ENCODE measurements around the gene MYRIP.

Gene MYRIP

DNA sequence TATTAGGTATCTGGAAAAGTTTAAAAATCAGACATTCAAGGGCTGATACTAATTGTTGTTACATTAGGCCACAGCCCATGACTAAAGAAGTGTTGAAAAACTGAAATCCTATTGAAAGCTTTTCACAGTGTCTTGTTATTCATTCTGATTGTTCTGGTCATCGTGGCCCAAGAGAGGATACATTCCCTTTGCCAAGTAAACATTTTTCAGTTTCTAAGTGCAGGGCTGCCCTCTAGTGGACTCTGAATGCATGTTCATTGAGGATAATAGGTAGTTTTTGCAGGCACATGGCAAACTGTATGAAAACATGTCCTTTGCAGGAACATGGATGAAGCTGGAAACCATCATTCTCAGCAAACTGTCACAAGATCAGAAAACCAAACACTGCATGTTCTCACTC is 181.1 kb downstream of the MYRIP start:
- TF ChIP-seq, protein P1, sequence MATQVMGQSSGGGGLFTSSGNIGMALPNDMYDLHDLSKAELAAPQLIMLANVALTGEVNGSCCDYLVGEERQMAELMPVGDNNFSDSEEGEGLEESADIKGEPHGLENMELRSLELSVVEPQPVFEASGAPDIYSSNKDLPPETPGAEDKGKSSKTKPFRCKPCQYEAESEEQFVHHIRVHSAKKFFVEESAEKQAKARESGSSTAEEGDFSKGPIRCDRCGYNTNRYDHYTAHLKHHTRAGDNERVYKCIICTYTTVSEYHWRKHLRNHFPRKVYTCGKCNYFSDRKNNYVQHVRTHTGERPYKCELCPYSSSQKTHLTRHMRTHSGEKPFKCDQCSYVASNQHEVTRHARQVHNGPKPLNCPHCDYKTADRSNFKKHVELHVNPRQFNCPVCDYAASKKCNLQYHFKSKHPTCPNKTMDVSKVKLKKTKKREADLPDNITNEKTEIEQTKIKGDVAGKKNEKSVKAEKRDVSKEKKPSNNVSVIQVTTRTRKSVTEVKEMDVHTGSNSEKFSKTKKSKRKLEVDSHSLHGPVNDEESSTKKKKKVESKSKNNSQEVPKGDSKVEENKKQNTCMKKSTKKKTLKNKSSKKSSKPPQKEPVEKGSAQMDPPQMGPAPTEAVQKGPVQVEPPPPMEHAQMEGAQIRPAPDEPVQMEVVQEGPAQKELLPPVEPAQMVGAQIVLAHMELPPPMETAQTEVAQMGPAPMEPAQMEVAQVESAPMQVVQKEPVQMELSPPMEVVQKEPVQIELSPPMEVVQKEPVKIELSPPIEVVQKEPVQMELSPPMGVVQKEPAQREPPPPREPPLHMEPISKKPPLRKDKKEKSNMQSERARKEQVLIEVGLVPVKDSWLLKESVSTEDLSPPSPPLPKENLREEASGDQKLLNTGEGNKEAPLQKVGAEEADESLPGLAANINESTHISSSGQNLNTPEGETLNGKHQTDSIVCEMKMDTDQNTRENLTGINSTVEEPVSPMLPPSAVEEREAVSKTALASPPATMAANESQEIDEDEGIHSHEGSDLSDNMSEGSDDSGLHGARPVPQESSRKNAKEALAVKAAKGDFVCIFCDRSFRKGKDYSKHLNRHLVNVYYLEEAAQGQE (IDR thresholded peaks at IDR 0.05; ENCODE audit: insufficient read depth in 1 of 2, low read depth in 2 of 2, low read length in 2 of 2) = no peak
- TF ChIP-seq FOXP2 (optimal IDR thresholded peaks at IDR 0.05; ENCODE audit: borderline replicate concordance, extremely low read depth, extremely low read length, insufficient read depth) (no peak), POLR2AphosphoS5 (IDR thresholded peaks at IDR 0.05; ENCODE audit: low read depth, low read length) (no peak)

DNA sequence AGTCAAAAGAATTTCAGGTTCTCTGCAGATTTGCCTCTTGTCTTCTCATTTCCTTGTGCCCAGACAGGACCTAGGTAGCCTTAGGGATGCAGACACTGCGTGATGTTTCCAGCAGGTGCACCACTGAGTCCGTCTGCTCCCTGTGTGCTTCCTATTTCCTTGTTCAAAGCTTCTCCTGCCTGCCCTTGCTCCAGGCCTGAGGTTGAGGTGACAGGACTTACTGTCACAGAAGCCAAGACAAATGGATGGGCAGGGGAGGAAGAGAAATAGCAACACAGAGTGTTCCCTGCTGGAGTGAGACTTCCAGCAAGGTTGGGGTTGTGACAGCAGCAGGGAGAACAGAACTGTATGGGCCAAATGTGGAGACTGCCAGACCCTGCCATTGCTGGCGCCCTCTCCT is 199.4 kb downstream of the MYRIP start:
- TF ChIP-seq SIN3A (IDR thresholded peaks at IDR 0.05; ENCODE audit: borderline replicate concordance, insufficient read depth, low read length) (no peak), POLR2AphosphoS5 (IDR thresholded peaks at IDR 0.05; ENCODE audit: low read depth, low read length) (no peak), FOXP2 (optimal IDR thresholded peaks at IDR 0.05; ENCODE audit: borderline replicate concordance, extremely low read depth, extremely low read length, insufficient read depth) (no peak), TAF1 (IDR thresholded peaks at IDR 0.05; ENCODE audit: borderline replicate concordance, insufficient read depth, low read length) (no peak)
- TF ChIP-seq, protein P1 (IDR thresholded peaks at IDR 0.05; ENCODE audit: insufficient read depth in 1 of 2, low read depth in 2 of 2, low read length in 2 of 2) = no peak

DNA sequence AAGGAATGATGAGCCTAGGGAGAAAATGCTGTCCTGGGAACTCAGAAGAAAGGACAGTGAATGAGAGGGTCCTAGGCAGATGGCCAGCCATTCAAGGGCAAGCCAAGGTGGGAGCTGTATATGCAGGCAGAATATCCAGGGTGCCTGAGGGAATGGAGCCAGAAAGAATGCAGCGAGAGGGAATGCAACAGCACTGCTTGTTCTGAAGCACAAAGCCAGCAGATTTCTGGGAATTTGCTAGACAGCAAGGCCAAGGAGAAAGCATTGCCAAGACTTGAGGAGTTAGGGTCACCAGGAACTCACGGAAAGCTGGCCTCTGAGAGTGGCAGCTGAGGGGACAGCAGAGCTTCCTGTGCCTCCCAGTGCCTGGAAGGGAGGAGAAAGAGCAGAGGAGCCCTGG is 200.6 kb downstream of the MYRIP start:
- TF ChIP-seq POLR2AphosphoS5 (IDR thresholded peaks at IDR 0.05; ENCODE audit: low read depth, low read length) = no peak

DNA sequence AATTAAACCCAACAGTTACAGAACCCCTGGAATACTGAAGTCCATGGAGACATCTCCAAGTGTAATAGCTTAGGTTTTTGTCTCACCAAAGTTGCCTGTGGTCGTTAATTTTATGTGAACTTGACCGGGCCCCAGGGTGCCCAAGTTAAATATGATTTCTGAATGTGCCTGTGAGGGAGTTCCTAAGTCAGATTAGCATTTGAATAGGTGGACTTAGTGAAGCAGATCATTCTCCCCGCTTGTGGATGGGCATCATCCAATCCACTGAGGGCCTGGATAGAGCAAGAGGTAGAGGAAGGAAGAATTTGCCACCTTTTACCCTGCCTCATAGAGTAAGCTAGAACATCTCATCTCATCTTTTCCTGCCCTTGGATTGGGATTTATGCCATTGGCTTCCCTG is 203.0 kb downstream of the MYRIP start:
- TF ChIP-seq, protein P1 (IDR thresholded peaks at IDR 0.05; ENCODE audit: insufficient read depth in 1 of 2, low read depth in 2 of 2, low read length in 2 of 2) = no peak
- TF ChIP-seq POLR2AphosphoS5 (IDR thresholded peaks at IDR 0.05; ENCODE audit: low read depth, low read length) = no peak
- TF ChIP-seq SIN3A (IDR thresholded peaks at IDR 0.05; ENCODE audit: borderline replicate concordance, insufficient read depth, low read length) = no peak
- TF ChIP-seq TAF1 (IDR thresholded peaks at IDR 0.05; ENCODE audit: borderline replicate concordance, insufficient read depth, low read length) = no peak
- no peak for TF ChIP-seq FOXP2 (optimal IDR thresholded peaks at IDR 0.05; ENCODE audit: borderline replicate concordance, extremely low read depth, extremely low read length, insufficient read depth)

DNA sequence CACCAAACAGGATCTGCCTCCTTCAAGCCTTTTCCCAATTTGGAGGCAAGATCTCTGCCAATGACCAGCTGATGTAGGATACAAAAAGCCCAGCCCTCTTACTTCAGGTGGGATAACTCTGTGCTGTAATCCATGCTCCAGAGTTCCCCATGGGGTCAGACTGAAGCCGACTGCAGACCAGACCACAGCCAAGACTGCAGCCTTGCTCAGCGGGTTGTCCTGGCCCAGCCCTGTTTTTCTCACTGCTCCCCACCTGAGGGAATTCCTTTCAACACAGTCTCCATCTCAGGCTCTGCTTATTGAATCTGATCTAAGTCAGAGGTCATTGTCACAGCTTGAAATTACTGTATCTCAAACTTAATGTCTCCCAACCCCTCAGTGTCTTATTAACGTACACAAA is 207.0 kb downstream of the MYRIP start:
- TF ChIP-seq, protein P1 (IDR thresholded peaks at IDR 0.05; ENCODE audit: insufficient read depth in 1 of 2, low read depth in 2 of 2, low read length in 2 of 2) = no peak
- TF ChIP-seq SIN3A (IDR thresholded peaks at IDR 0.05; ENCODE audit: borderline replicate concordance, insufficient read depth, low read length) (no peak), POLR2AphosphoS5 (IDR thresholded peaks at IDR 0.05; ENCODE audit: low read depth, low read length) (no peak), FOXP2 (optimal IDR thresholded peaks at IDR 0.05; ENCODE audit: borderline replicate concordance, extremely low read depth, extremely low read length, insufficient read depth) (no peak)

Measured in PFSK-1 (cell line).